ENCODE results near the gene LRFN4. TPM values are rescaled to one million over a fixed set of nuclear protein-coding genes. Genes with fewer than 3 reads are reported as not detected.

The LRFN4 gene
- total RNA-seq, 2 experiments from 2014 or later = 33.9 to 38.6 TPM

DNA sequence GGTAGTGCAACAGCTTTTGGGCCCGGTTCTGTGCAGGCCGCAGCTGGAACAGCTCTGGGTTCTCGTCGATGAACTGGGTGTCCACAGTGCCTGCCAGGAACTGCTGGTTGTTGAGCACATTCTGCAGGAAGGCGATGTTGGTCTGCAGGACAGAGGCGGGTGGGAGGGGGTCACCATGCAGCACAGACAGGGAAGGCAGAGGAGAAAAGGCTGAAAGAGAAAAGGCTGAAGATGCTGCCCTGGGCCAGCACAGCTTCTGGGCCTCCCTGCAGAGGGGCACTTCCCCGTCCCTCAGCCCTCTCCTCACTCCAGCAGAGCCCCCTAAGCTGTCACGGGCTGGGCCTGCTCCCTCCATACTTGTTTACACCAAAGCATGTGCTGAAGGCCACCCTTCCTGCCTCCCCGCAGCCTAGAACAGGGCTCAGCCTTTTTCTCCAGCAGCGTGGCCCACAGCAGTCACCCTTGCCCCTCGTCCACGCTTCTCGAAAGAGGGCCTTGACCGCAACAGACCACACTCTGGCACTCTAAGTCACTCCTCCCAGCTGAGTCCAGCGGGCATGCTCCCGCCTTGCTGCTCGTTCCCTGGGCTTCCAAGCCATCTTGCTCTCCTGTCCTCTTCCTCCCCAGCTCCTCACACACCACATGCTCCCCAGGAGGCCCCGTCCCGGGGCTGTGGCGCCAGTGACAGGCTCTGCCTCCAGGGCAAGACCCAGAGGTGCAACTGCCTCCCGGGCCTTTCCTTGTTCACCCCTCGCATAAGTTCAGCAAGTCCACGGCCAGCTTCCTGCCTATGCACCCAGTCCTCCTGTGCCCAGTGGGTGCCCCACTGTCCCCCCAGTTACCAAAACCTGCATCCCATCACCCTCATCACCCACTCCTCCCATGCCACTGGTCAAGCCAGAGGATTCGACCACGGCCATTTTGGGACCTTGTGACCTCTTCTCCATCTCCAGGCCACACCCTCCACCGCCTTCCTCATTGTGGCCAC is 3.3 kb upstream of the LRFN4 start:
- Histone ChIP-seq H3K36me3 (ENCODE audit: insufficient read depth, low read length) (no peaks in the 10 kb centered on the region; the same call in 1 of the 2 replicates), H3K27ac (ENCODE audit: low read depth, low read length, poor library complexity, severe bottlenecking) (no peak overlapping the region), H3K79me2 (ENCODE audit: insufficient read depth, low read depth, low read length) (peaks cover 7% of the 10 kb centered on the region; the same call in 1 of the 2 replicates), H3K4me2 (ENCODE audit: low read length) (no peak overlapping the region), H4K20me1 (ENCODE audit: insufficient read depth, low read length) (no peaks in the 10 kb centered on the region), H3K9me2 (ENCODE audit: insufficient read depth, low read length) (no peaks in the 10 kb centered on the region), H3K4me1 (ENCODE audit: insufficient read depth, low read length, poor library complexity, severe bottlenecking) (peaks cover 38% of the 10 kb centered on the region), H3K4me3 (ENCODE audit: low read depth, low read length, poor library complexity, severe bottlenecking) (no peak overlapping the region), H2AFZ (ENCODE audit: low read length) (no peak overlapping the region), H3K9me3 (ENCODE audit: low read length) (no peaks in the 10 kb centered on the region)
- ChIA-PET POLR2A (no interaction called here), CTCF (ENCODE audit: unreplicated experiment) (no interaction called here)
- no TSS peak for BruUV-seq (replicated peaks)
- no peak for TF ChIP-seq EZH2phosphoT487 (IDR thresholded peaks at IDR 0.05; ENCODE audit: borderline replicate concordance, low read depth, low read length)
- TF ChIP-seq, protein P1, sequence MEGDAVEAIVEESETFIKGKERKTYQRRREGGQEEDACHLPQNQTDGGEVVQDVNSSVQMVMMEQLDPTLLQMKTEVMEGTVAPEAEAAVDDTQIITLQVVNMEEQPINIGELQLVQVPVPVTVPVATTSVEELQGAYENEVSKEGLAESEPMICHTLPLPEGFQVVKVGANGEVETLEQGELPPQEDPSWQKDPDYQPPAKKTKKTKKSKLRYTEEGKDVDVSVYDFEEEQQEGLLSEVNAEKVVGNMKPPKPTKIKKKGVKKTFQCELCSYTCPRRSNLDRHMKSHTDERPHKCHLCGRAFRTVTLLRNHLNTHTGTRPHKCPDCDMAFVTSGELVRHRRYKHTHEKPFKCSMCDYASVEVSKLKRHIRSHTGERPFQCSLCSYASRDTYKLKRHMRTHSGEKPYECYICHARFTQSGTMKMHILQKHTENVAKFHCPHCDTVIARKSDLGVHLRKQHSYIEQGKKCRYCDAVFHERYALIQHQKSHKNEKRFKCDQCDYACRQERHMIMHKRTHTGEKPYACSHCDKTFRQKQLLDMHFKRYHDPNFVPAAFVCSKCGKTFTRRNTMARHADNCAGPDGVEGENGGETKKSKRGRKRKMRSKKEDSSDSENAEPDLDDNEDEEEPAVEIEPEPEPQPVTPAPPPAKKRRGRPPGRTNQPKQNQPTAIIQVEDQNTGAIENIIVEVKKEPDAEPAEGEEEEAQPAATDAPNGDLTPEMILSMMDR (conservative IDR thresholded peaks at IDR 0.05; ENCODE audit: low read length) = no peak
- intact Hi-C loops (cut with micrococcal nuclease; ENCODE audit: unreplicated experiment) = no loop called here
- DNase-seq (ENCODE audit: low spot score) = no peak

DNA sequence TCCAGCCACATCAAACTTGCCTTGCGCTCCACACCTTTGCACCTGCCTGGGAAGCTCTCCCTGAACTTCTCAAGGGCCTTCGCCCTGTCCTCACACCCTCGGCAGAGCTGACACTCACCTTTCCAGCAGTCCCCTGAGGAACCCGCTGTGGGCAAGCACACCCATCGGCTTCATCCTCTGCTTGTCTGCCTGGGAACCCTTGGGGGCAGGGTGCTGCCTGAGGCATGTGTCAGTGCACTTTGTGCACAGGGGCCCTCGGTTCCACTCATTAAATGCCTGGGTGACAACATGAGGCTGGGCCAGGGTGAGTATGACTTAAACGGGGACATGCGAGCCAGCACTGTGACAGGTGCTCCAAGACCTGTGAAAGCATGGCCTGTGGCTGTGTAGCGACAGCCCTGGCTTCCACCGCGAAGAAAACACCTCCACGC is 2.6 kb upstream of the LRFN4 start:
- intact Hi-C loops (cut with micrococcal nuclease; ENCODE audit: unreplicated experiment) = no loop called here
- ChIA-PET POLR2A (no interaction called here), CTCF (ENCODE audit: unreplicated experiment) (no interaction called here)
- DNase-seq (ENCODE audit: low spot score) = no peak
- no TSS peak for BruUV-seq (replicated peaks)
- H3K4me2 ChIP-seq (ENCODE audit: low read length) = no peak overlapping the region
- H3K27ac ChIP-seq (ENCODE audit: low read depth, low read length, poor library complexity, severe bottlenecking) = no peak overlapping the region
- peaks cover 45% of the 10 kb centered on the region for H3K4me1 ChIP-seq (ENCODE audit: insufficient read depth, low read length, poor library complexity, severe bottlenecking)
- no peak overlapping the region for H3K4me3 ChIP-seq (ENCODE audit: low read depth, low read length, poor library complexity, severe bottlenecking)
- H4K20me1 ChIP-seq (ENCODE audit: insufficient read depth, low read length) = no peaks in the 10 kb centered on the region
- H3K9me2 ChIP-seq (ENCODE audit: insufficient read depth, low read length) = no peaks in the 10 kb centered on the region
- peaks cover 2% of the 10 kb centered on the region; the same call in 1 of the 2 replicates for H3K36me3 ChIP-seq (ENCODE audit: insufficient read depth, low read length)
- no peak overlapping the region for H2AFZ ChIP-seq (ENCODE audit: low read length)
- no peaks in the 10 kb centered on the region for H3K9me3 ChIP-seq (ENCODE audit: low read length)
- peaks cover 7% of the 10 kb centered on the region; the same call in 1 of the 2 replicates for H3K79me2 ChIP-seq (ENCODE audit: insufficient read depth, low read depth, low read length)
- TF ChIP-seq, protein P1 (conservative IDR thresholded peaks at IDR 0.05; ENCODE audit: low read length) = no peak
- TF ChIP-seq EZH2phosphoT487 (IDR thresholded peaks at IDR 0.05; ENCODE audit: borderline replicate concordance, low read depth, low read length) = no peak

All from OCI-LY7 (cell line).